HUES48 (cell line): ENCODE results near the gene VPS13A.

Experiments used
- H3K27ac ChIP-seq: one replicate; pipeline ENCODE4 v1.7.0; 2013; ENCODE audit warnings: low read depth, low read length, inconsistent platforms
- H3K27me3 ChIP-seq: 2 replicates; pipeline ENCODE4 v1.6.1; 2013; ENCODE audit warnings: mild to moderate bottlenecking, low read length; ENCODE audit not compliant: control insufficient read depth, insufficient read depth
- H3K36me3 ChIP-seq: 2 replicates; pipeline ENCODE4 v1.6.1; 2013; ENCODE audit warnings: low read length; ENCODE audit not compliant: control insufficient read depth, insufficient read depth
- H3K4me1 ChIP-seq: 2 replicates; pipeline ENCODE4 v1.6.1; 2013; ENCODE audit warnings: mild to moderate bottlenecking, low read length; ENCODE audit not compliant: control insufficient read depth, insufficient read depth
- H3K4me3 ChIP-seq: 2 replicates; pipeline ENCODE4 v1.5.1; 2013; ENCODE audit warnings: mild to moderate bottlenecking, low read depth, low read length
- H3K9ac ChIP-seq: 2 replicates; pipeline ENCODE4 v1.6.1; 2013; ENCODE audit warnings: mild to moderate bottlenecking, low read depth, low read length, moderate library complexity
- H3K9me3 ChIP-seq: 2 replicates; pipeline ENCODE4 v1.6.1; 2013; ENCODE audit warnings: low read length; ENCODE audit not compliant: control insufficient read depth, insufficient read depth

The VPS13A gene

GRCh38 chr9:77421506-77422265, 244.4 kb downstream of the VPS13A start:
- no peaks in the 10 kb centered on the region for H3K27me3 ChIP-seq
- no peak overlapping the region for H3K9ac ChIP-seq
- H3K4me1 ChIP-seq: no peaks in the 10 kb centered on the region

GRCh38 chr9:77422969-77423368, 245.6 kb downstream of the VPS13A start:
- Histone ChIP-seq H3K27ac (no peak overlapping the region), H3K36me3 (peaks cover 17% of the 10 kb centered on the region; the same call in 1 of the 2 replicates), H3K9ac (no peak overlapping the region), H3K9me3 (no peaks in the 10 kb centered on the region), H3K4me1 (no peaks in the 10 kb centered on the region), H3K27me3 (no peaks in the 10 kb centered on the region), H3K4me3 (no peak overlapping the region)

More at GRCh38 chr9:77421506-77422265, 244.4 kb downstream of the VPS13A start:
- H3K9me3 ChIP-seq: no peaks in the 10 kb centered on the region
- H3K27ac ChIP-seq: no peak overlapping the region
- H3K4me3 ChIP-seq: no peak overlapping the region
- peaks cover 17% of the 10 kb centered on the region; the same call in 1 of the 2 replicates for H3K36me3 ChIP-seq

GRCh38 chr9:77423841-77424240, 246.5 kb downstream of the VPS13A start:
- H3K36me3 ChIP-seq: peaks cover 12% of the 10 kb centered on the region; the same call in 1 of the 2 replicates
- no peak overlapping the region for H3K4me3 ChIP-seq
- no peak overlapping the region for H3K9ac ChIP-seq
- H3K4me1 ChIP-seq: no peaks in the 10 kb centered on the region
- H3K27ac ChIP-seq: no peak overlapping the region
- H3K9me3 ChIP-seq: no peaks in the 10 kb centered on the region
- no peaks in the 10 kb centered on the region for H3K27me3 ChIP-seq

- Histone ChIP-seq H3K27ac (no peak overlapping the region), H3K4me1 (no peaks in the 10 kb centered on the region), H3K4me3 (no peak overlapping the region), H3K9me3 (no peaks in the 10 kb centered on the region), H3K36me3 (peaks cover 10% of the 10 kb centered on the region; the same call in 1 of the 2 replicates), H3K9ac (no peak overlapping the region), H3K27me3 (no peaks in the 10 kb centered on the region)
Observed at GRCh38 chr9:77424993-77425392, 247.7 kb downstream of the VPS13A start.

- Histone ChIP-seq H3K4me3 (no peak overlapping the region), H3K4me1 (no peaks in the 10 kb centered on the region), H3K27me3 (no peaks in the 10 kb centered on the region), H3K36me3 (peaks cover 10% of the 10 kb centered on the region; the same call in 1 of the 2 replicates), H3K9me3 (no peaks in the 10 kb centered on the region), H3K27ac (no peak overlapping the region), H3K9ac (no peak overlapping the region)
Observed at GRCh38 chr9:77426712-77427111, 249.4 kb downstream of the VPS13A start.

- no peaks in the 10 kb centered on the region for H3K27me3 ChIP-seq
- H3K9ac ChIP-seq: no peak overlapping the region
- H3K4me1 ChIP-seq: no peaks in the 10 kb centered on the region
- peaks cover 5% of the 10 kb centered on the region; the same call in 1 of the 2 replicates for H3K36me3 ChIP-seq
- no peak overlapping the region for H3K27ac ChIP-seq
- H3K9me3 ChIP-seq: no peaks in the 10 kb centered on the region
- H3K4me3 ChIP-seq: no peak overlapping the region
Observed at GRCh38 chr9:77427256-77427927, 250.1 kb downstream of the VPS13A start.

GRCh38 chr9:77429928-77430327, 252.6 kb downstream of the VPS13A start:
- Histone ChIP-seq H3K36me3 (no peaks in the 10 kb centered on the region; the same call in 1 of the 2 replicates), H3K9ac (no peak overlapping the region)

GRCh38 chr9:77432053-77432452, 254.7 kb downstream of the VPS13A start:
- no peaks in the 10 kb centered on the region; the same call in 1 of the 2 replicates for H3K36me3 ChIP-seq
- no peaks in the 10 kb centered on the region for H3K27me3 ChIP-seq
- no peak overlapping the region for H3K9ac ChIP-seq
- H3K27ac ChIP-seq: no peak overlapping the region
- H3K4me1 ChIP-seq: peaks cover 3% of the 10 kb centered on the region; the same call in 1 of the 2 replicates
- no peaks in the 10 kb centered on the region for H3K9me3 ChIP-seq
- H3K4me3 ChIP-seq: no peak overlapping the region

More at GRCh38 chr9:77429928-77430327, 252.6 kb downstream of the VPS13A start:
- Histone ChIP-seq H3K4me3 (no peak overlapping the region), H3K27ac (no peak overlapping the region), H3K27me3 (no peaks in the 10 kb centered on the region), H3K4me1 (peaks cover 3% of the 10 kb centered on the region; the same call in 1 of the 2 replicates), H3K9me3 (no peaks in the 10 kb centered on the region)

- no peak overlapping the region for H3K9ac ChIP-seq
- H3K9me3 ChIP-seq: no peaks in the 10 kb centered on the region
- no peaks in the 10 kb centered on the region for H3K27me3 ChIP-seq
- no peak overlapping the region for H3K27ac ChIP-seq
- H3K36me3 ChIP-seq: no peaks in the 10 kb centered on the region
- H3K4me3 ChIP-seq: no peak overlapping the region
- peaks cover 3% of the 10 kb centered on the region; the same call in 1 of the 2 replicates for H3K4me1 ChIP-seq
Observed at GRCh38 chr9:77433675-77434445, 256.5 kb downstream of the VPS13A start.

GRCh38 chr9:77435277-77435676, 257.9 kb downstream of the VPS13A start:
- Histone ChIP-seq H3K9me3 (no peaks in the 10 kb centered on the region), H3K4me3 (no peak overlapping the region), H3K27me3 (no peaks in the 10 kb centered on the region)

More at GRCh38 chr9:77435277-77435676, 257.9 kb downstream of the VPS13A start:
- Histone ChIP-seq H3K36me3 (no peaks in the 10 kb centered on the region), H3K27ac (no peak overlapping the region), H3K9ac (no peak overlapping the region), H3K4me1 (peaks cover 11% of the 10 kb centered on the region)
